GM19395 (cell line): ENCODE measurements around the gene LILRB1.
"Not testable (repeated sequence)": the region's sequence is repeated elsewhere in the genome, so short reads cannot be mapped to it uniquely, and the experiment has no call there.

Experiments used
- ATAC-seq: cut with Tn5 transposase; IDR thresholded peaks from one replicate; pipeline ENCODE4 v1.9.1; 2021; ENCODE audit warnings: mild to moderate bottlenecking, moderate library complexity; ENCODE audit not compliant: unreplicated experiment

The LILRB1 gene

DNA sequence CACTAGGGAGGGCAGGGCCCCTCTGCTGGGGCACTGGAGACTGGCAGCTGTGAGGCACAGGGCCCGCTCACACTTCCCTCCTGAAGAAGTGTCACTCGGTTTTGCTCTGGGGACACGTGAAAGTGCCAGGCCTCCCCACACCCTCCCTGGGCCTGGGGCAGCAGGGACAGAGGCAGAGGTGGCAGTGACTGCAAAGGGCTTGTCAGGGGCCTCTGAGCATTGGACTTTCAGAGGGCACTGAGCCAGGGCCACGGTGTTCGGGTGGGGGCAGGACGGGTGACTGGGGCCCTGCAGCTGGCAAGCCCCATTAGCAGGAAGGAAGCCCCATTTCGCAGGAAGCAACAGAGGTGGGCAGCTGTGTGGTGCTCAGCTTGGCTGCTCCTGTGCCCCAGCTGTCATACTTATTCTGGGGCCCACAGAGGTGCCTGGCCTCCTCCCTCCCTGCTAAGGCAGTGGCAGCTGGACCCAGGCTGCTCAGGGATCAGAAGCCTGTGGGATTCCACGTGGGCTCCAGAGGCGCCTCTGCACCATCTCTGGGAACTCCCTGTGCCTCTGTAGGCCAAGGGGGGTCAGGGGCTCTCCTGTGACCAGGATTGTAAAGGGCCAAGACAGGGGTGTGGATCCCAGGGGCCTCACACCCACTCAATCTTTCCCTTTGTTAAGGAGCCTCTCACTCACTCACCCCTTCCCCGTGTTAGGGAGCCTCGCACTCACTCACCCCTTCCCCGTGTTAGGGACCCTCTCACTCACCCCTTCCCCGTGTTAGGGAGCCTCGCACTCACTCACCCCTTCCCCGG is 5.2 kb upstream of the LILRB1 start:
- not testable (repeated sequence) for ATAC-seq

- ATAC-seq, result no peak
These were observed 3.5 kb upstream of the LILRB1 start for GRCh38 chr19:54626757-54627156.

DNA sequence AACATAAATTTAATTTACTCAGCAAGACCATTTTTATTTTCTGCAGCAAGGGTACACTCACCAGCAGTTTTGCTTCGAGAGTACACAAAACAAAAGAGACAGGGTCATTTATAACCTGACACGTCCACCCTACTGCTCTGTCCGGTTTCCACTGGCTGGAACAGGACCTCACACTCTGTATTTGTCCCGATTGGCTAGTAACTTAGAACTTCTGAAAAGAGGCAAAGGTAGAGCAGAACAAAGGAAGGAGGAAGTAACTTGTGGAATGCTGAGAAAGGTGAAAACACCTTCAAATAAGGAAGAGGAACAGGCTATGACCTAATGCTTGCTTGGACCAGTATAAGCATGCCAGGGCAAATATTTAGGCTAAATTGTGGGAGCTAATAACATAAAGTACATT is 2.4 kb upstream of the LILRB1 start:
- ATAC-seq, result not testable (repeated sequence)

DNA sequence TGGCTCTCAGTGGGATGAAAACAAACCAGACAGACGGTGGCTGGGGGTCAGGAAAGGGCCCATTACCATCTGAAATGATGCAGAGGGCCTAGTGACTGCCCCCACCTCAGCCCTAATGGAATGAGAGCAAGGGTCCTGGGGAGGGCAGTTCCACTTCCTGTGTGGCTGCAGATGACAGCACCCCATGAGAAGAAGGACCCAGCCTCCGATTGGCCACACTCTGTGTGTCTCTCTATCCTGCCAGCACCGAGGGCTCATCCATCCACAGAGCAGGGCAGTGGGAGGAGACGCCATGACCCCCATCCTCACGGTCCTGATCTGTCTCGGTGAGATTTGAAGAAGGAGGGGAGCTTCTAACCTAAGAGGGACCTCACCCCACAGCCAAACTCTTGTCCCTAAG is 498 bp downstream of the LILRB1 start:
- ATAC-seq, result no peak

DNA sequence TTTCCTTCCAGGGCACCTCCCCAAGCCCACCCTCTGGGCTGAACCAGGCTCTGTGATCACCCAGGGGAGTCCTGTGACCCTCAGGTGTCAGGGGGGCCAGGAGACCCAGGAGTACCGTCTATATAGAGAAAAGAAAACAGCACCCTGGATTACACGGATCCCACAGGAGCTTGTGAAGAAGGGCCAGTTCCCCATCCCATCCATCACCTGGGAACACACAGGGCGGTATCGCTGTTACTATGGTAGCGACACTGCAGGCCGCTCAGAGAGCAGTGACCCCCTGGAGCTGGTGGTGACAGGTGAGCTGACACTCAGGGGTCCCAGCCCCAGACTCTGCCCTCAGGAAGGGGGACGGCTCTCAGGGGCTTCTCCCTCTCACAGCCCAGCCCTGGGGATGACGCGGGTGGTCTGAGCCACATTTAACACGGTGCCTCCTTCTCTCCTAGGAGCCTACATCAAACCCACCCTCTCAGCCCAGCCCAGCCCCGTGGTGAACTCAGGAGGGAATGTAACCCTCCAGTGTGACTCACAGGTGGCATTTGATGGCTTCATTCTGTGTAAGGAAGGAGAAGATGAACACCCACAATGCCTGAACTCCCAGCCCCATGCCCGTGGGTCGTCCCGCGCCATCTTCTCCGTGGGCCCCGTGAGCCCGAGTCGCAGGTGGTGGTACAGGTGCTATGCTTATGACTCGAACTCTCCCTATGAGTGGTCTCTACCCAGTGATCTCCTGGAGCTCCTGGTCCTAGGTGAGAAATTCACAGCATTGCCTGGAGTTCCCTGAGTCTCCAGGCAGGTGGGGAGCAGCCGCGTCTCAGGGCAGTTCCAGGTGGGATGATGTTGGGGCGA is 1.4 kb downstream of the LILRB1 start:
- not testable (repeated sequence) for ATAC-seq

DNA sequence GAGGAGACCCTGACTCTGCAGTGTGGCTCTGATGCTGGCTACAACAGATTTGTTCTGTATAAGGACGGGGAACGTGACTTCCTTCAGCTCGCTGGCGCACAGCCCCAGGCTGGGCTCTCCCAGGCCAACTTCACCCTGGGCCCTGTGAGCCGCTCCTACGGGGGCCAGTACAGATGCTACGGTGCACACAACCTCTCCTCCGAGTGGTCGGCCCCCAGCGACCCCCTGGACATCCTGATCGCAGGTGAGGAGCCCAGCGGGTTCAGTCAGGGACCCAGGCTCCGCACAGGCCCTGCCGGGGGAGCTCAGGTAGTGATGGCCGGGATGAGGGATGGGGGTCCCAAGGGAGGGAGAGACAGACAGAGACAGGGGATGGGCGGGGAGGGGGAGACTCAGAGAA is 2.2 kb downstream of the LILRB1 start:
- ATAC-seq, result not testable (repeated sequence)

DNA sequence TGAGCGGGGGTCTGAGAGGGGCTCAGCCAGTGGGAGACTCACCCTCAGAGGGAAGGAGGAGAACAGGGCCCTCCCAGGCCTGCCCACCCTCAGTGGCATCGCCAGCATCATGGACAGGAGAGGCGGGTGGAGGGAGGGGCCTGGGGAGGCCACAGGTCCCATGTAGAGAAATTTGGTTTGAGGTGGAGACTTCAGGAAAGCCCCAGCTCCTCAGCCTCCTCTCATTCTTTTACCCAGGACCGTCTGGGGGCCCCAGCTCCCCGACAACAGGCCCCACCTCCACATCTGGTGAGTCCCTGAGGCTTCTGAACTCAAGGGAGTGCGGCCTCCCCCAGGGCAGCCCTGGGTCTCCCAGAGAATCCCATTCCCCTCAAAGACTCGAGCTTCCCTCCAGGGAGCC is 3.1 kb downstream of the LILRB1 start:
- ATAC-seq, result no peak

- ATAC-seq, result not testable (repeated sequence)
These were observed 5.8 kb downstream of the LILRB1 start for GRCh38 chr19:54636081-54636480.

- ATAC-seq, result no peak
These were observed 8.4 kb downstream of the LILRB1 start for GRCh38 chr19:54638683-54639082.

DNA sequence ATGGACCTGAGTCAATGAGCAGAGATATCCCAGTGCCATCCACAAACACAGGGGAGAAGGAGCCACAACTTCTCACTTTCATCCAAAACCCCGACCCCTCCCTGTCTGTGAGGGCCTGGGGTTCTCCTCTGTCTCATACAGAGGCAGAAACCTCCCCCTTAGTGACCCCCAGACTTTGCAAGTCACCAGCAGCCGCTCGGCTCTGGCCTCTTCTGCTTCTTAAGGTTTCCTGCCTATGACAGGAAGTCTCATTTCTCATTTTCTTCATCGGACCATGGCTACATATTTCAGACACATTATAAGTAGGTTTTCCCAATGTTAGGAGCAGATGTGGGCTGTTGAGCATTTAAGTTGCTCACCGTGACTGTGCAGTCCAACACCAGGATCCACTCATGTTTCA is 12.7 kb downstream of the LILRB1 start:
- not testable (repeated sequence) for ATAC-seq

GRCh38 chr19:54643583-54643982 is 13.3 kb downstream of the LILRB1 start:
- ATAC-seq, result not testable (repeated sequence)

DNA sequence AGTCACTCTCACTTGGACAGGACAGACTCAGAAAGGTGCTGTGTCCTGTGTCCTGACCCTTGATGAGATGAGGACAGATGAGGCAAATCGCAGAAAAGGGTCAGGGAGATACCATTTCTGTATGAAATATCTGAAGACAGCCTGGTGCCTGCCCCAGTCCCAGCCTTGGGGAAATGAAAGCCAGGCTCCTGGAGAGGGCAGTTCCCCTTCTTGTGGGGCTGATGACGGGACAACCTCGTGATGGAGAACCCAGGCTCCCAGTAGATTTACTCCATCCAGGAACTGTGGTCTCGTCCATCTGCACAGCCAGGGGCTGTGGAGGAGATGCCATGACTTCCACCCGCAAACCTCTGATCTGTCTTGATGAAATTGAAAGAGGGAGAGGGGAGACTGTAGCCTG is 13.8 kb downstream of the LILRB1 start:
- no peak for ATAC-seq

- no peak for ATAC-seq
These were observed 16.1 kb downstream of the LILRB1 start for GRCh38 chr19:54646331-54646841.

DNA sequence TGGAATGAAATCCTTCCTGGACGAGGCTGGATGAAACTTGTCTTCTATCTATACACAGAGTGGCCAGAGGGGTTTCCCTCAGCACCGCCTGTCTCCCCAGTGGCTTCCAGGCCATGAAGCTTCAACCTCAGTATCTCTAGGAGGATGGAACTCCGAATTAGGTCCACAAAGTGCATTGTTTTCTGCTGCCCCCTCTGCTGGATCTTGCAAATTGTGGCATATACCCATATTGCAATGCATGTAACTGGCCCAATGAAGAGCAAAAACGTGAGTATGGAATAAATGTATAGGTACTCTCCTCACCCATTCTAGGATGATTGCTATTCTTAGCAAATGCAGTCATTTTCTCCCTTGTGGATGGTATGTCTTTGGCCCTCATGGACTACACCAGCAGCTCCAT is 17.8 kb downstream of the LILRB1 start:
- no peak for ATAC-seq

GRCh38 chr19:54650108-54650655 is 19.9 kb downstream of the LILRB1 start:
- ATAC-seq, result no peak

- ATAC-seq, result no peak
These were observed 23.0 kb downstream of the LILRB1 start for GRCh38 chr19:54653181-54653809.

DNA sequence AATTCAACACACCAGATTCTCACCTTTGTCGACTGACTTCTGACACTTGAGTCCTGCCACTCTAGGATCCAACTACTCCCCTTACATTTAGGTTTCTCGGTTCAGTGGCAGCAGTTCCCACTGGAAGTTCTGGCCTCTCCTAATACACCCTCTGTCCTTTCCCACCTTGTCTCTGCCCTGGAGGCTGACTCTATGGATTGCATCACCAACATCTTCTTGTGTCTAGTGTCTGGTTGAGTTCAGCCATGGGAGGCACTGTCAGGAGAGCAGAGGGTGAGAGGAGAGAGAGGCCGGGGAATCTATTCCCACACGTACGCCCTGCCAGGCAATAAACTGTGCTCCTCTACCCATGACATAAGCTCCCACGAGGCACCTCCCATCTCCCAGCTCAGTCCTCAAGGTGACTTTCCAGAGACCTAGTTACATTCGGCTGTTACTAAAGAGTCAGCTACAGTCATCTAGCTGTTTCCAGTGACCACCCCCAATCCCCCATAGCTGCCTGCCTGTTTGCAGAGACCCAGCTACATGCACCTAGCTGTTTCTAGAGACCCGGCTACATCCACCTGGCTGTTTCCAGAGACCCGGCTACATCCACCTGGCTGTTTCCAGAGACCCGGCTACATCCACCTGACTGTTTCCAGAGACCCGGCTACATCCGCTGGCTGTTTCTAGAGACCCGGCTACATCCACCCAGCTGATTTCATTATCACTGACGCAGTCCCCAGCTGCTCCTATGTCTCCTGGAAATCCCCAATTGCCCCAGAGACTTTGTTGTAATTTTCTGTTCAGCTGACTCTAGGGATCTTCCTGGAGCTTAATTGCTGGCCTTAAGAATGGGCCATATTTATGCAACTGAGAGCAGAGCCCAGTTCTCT is 24.4 kb downstream of the LILRB1 start:
- ATAC-seq, result no peak

DNA sequence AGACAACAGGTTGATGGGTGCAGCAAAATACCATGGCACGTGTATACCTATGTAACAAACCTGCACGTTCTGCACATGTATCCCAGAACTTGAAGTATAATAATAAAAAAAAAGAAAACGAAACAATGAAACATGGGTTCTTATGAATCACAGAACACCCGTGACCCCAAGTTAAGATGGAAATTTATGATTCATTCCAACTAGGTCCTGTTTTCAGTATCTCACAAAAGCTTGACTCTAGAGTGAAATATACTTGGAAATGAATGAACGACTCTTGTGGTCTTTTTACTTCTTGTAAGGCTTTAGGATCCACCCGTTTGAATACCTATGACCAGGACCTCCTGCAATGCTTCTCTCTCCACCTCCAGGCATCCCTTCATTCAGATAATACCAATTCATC is 29.0 kb downstream of the LILRB1 start:
- ATAC-seq, result no peak

DNA sequence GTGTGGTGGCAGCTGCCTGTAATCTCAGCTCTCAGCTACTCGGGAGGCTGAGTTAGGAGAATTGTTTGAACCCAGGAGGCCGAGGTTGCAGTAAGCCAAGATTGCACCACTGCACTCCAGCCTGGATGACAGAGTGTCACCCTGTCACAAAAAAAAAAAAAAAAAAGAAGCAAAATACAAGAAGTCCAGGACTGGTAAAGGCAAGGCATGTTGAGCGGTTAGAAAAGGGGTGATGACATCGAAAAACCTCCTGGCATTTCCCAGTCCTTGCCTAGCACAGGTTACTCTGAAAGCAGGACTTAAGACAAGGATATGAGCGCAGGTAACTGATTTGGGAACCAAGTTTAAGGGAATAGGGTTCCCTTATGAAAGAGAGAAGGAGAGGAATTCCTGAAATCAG is 30.0 kb downstream of the LILRB1 start:
- ATAC-seq, result no peak

- ATAC-seq, result no peak
These were observed 30.7 kb downstream of the LILRB1 start for GRCh38 chr19:54660964-54661363.
